ENCODE results near the gene MYLK3. TPM values are rescaled to one million over a fixed set of nuclear protein-coding genes. Genes with fewer than 3 reads are reported as not detected.

The MYLK3 gene
- total and polyA plus RNA-seq, 7 donors = under 0.01 to 0.16 (median 0.04) TPM; not detected in 1

GRCh38 chr16:46662123-46662522 is 86.0 kb downstream of the MYLK3 start:
- no peaks in the 10 kb centered on the region for H3K27me3 ChIP-seq
- H3K9me3 ChIP-seq = no peaks in the 10 kb centered on the region
- H3K27ac ChIP-seq = no peak overlapping the region
- 70 to 71% methylated on average over 4 of the region's 4 CpGs for WGBS, 2 donors
- H3K36me3 ChIP-seq = peaks cover 22 to 87% (median 30%) of the 10 kb centered on the region in 4 donors
- TF ChIP-seq POLR2AphosphoS5 (IDR thresholded peaks at IDR 0.05) (no peak), POLR2A (IDR thresholded peaks at IDR 0.05) (no peak), EP300 (IDR thresholded peaks at IDR 0.05) (no peak)
- TF ChIP-seq, protein P1, sequence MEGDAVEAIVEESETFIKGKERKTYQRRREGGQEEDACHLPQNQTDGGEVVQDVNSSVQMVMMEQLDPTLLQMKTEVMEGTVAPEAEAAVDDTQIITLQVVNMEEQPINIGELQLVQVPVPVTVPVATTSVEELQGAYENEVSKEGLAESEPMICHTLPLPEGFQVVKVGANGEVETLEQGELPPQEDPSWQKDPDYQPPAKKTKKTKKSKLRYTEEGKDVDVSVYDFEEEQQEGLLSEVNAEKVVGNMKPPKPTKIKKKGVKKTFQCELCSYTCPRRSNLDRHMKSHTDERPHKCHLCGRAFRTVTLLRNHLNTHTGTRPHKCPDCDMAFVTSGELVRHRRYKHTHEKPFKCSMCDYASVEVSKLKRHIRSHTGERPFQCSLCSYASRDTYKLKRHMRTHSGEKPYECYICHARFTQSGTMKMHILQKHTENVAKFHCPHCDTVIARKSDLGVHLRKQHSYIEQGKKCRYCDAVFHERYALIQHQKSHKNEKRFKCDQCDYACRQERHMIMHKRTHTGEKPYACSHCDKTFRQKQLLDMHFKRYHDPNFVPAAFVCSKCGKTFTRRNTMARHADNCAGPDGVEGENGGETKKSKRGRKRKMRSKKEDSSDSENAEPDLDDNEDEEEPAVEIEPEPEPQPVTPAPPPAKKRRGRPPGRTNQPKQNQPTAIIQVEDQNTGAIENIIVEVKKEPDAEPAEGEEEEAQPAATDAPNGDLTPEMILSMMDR (IDR thresholded peaks at IDR 0.05) = no peak
- intact Hi-C loops (cut with DNase I) = no loop called here
- H3K4me3 ChIP-seq = no peak overlapping the region
- H3K4me1 ChIP-seq = no peaks in the 10 kb centered on the region
- no peak for DNase-seq

DNA sequence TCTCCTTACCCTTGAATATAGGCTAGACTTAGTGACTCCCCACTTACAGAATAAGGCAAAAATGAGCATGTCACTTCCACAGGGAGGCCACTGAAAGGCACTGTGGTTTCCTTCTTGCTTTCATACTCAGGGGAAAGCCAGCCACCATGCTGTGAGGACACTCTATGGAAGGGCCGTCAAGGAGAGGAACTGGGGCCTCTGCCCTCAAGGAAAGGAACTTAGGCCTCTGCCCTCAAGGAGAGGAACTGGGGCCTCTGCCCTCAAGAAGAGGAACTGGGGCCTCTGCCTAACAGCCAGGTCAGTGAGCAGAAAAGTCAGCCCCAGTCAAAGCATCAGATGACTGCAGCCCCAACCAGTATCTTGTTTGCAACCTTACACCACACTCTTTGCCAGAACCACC is 89.2 kb downstream of the MYLK3 start:
- Histone ChIP-seq H3K27me3 (no peaks in the 10 kb centered on the region), H3K9me3 (no peaks in the 10 kb centered on the region), H3K27ac (no peak overlapping the region), H3K4me3 (no peak overlapping the region), H3K4me1 (no peaks in the 10 kb centered on the region), H3K36me3 (peaks cover 14 to 57% (median 24%) of the 10 kb centered on the region in 4 donors)
- TF ChIP-seq POLR2AphosphoS5 (IDR thresholded peaks at IDR 0.05) (no peak), POLR2A (IDR thresholded peaks at IDR 0.05) (no peak), EP300 (IDR thresholded peaks at IDR 0.05) (no peak)
- TF ChIP-seq, protein P1 (IDR thresholded peaks at IDR 0.05) = no peak
- WGBS, 2 donors = 39 to 65% methylated on average over 1 of the region's 1 CpG
- no peak for DNase-seq
- intact Hi-C loops (cut with DNase I) = no loop called here

Other genes starting within 250 kb of the MYLK3 start
- under 1 TPM; 0.36 to 0.83 (median 0.60) TPM for gene SHCBP1, start 127.0 kb downstream of the MYLK3 start, total RNA-seq
- gene SHCBP1, start 127.0 kb downstream of the MYLK3 start, polyA plus RNA-seq = 1 to 10 TPM in 2 of 3 donors, under 1 TPM in 1; 0.60 to 6.8 (median 1.8) TPM
- gene VPS35, start 59.2 kb downstream of the MYLK3 start, total RNA-seq = 10 to 100 TPM; 44.4 to 61.8 (median 59.2) TPM
- gene VPS35, start 59.2 kb downstream of the MYLK3 start, polyA plus RNA-seq = 10 to 100 TPM; 28.7 to 43.7 (median 43.2) TPM
- gene ORC6, start 58.7 kb downstream of the MYLK3 start, total RNA-seq = 1 to 10 TPM in 2 of 4 donors, under 1 TPM in 2; 0.33 to 2.5 (median 0.83) TPM
- 1 to 10 TPM; 2.4 to 9.2 (median 6.7) TPM for gene ORC6, start 58.7 kb downstream of the MYLK3 start, polyA plus RNA-seq
- gene C16orf87, start 82.8 kb upstream of the MYLK3 start, total RNA-seq = 10 to 100 TPM in 2 of 4 donors, 1 to 10 TPM in 2; 5.0 to 10.5 (median 8.7) TPM
- gene C16orf87, start 82.8 kb upstream of the MYLK3 start, polyA plus RNA-seq = 1 to 10 TPM; 5.1 to 6.0 (median 5.9) TPM
- gene GPT2, start 136.0 kb upstream of the MYLK3 start, total RNA-seq = 10 to 100 TPM in 2 of 4 donors, 1 to 10 TPM in 2; 3.3 to 17.1 (median 10.7) TPM
- 10 to 100 TPM; 12.6 to 28.7 (median 27.4) TPM for gene GPT2, start 136.0 kb upstream of the MYLK3 start, polyA plus RNA-seq
- 10 to 100 TPM; 59.0 to 68.7 (median 60.7) TPM for gene DNAJA2, start 225.3 kb upstream of the MYLK3 start, total RNA-seq
- 10 to 100 TPM; 33.6 to 55.7 (median 37.7) TPM for gene DNAJA2, start 225.3 kb upstream of the MYLK3 start, polyA plus RNA-seq

Data from sigmoid colon (tissue), 7 donors.